ENCODE results near the gene EXTL2.
A peak's percentile ranks its signal among the peaks of the same experiment; 100 is the strongest.

Gene EXTL2

DNA sequence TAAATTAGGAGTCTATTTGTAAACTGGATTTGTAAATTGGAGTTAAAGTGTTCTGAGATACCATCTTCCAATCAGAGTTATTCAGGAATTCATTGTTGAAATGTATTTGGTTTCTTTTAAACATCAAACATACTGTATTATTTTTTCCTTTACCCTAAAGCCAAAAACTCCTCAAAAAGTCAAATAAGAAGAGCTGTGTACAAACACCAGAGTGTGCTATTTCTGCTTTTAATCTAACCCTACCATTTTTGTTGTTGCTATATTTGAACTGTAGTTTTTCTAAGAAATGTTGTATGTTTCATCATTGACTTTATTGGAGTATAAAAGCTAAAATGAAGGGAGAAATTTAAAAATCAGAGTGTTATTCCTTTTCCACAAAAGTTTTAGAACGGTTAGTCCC lies 37.1 kb upstream of the EXTL2 start:
- no peak for DNase-seq (ENCODE audit: low read depth, low spot score)
- Histone ChIP-seq H3K9me3 (ENCODE audit: low read depth, low read length) (no peaks in the 10 kb centered on the region), H3K4me3 (no peak overlapping the region), H3K27ac (peak overlapping the region; percentile 65), H3K36me3 (ENCODE audit: insufficient read depth, low read length) (peaks cover 20% of the 10 kb centered on the region), H3K9ac (ENCODE audit: insufficient read length) (peak overlapping the region; percentile 30)
- no peak for TF ChIP-seq FOXP2 (optimal IDR thresholded peaks at IDR 0.05; ENCODE audit: control extremely low read depth, extremely low read length, insufficient read depth)
- TF ChIP-seq POLR2AphosphoS5 (IDR thresholded peaks at IDR 0.05; ENCODE audit: borderline replicate concordance, low read depth, low read length): no peak
- TF ChIP-seq EZH2 (IDR thresholded peaks at IDR 0.05): no peak

- Histone ChIP-seq H3K9me3 (ENCODE audit: low read depth, low read length) (no peaks in the 10 kb centered on the region), H3K4me3 (no peak overlapping the region; the same call in 1 of the 2 replicates), H3K27ac (peak overlapping the region; percentile 65), H3K9ac (ENCODE audit: insufficient read length) (no peak overlapping the region), H3K36me3 (ENCODE audit: insufficient read depth, low read length) (peaks cover 22% of the 10 kb centered on the region)
- TF ChIP-seq POLR2AphosphoS5 (IDR thresholded peaks at IDR 0.05; ENCODE audit: borderline replicate concordance, low read depth, low read length) (no peak), EZH2 (IDR thresholded peaks at IDR 0.05) (no peak), FOXP2 (optimal IDR thresholded peaks at IDR 0.05; ENCODE audit: control extremely low read depth, extremely low read length, insufficient read depth) (no peak)
- DNase-seq (ENCODE audit: low read depth, low spot score): no peak
Observed at GRCh38 chr1:100930494-100930893, 35.9 kb upstream of the EXTL2 start.

GRCh38 chr1:100928128-100928527 lies 33.5 kb upstream of the EXTL2 start:
- TF ChIP-seq FOXP2 (optimal IDR thresholded peaks at IDR 0.05; ENCODE audit: control extremely low read depth, extremely low read length, insufficient read depth) (no peak), EZH2 (IDR thresholded peaks at IDR 0.05) (no peak), POLR2AphosphoS5 (IDR thresholded peaks at IDR 0.05; ENCODE audit: borderline replicate concordance, low read depth, low read length) (no peak)
- H3K36me3 ChIP-seq (ENCODE audit: insufficient read depth, low read length): peaks cover 31% of the 10 kb centered on the region
- DNase-seq (ENCODE audit: low read depth, low spot score): no peak

GRCh38 chr1:100927276-100927675 lies 32.6 kb upstream of the EXTL2 start:
- no peak overlapping the region for H3K4me3 ChIP-seq
- peaks cover 31% of the 10 kb centered on the region for H3K36me3 ChIP-seq (ENCODE audit: insufficient read depth, low read length)
- H3K9me3 ChIP-seq (ENCODE audit: low read depth, low read length): no peaks in the 10 kb centered on the region
- H3K9ac ChIP-seq (ENCODE audit: insufficient read length): no peak overlapping the region
- no peak overlapping the region for H3K27ac ChIP-seq
- no peak for DNase-seq (ENCODE audit: low read depth, low spot score)
- TF ChIP-seq POLR2AphosphoS5 (IDR thresholded peaks at IDR 0.05; ENCODE audit: borderline replicate concordance, low read depth, low read length) (no peak), FOXP2 (optimal IDR thresholded peaks at IDR 0.05; ENCODE audit: control extremely low read depth, extremely low read length, insufficient read depth) (no peak), EZH2 (IDR thresholded peaks at IDR 0.05) (no peak)

More at GRCh38 chr1:100928128-100928527, 33.5 kb upstream of the EXTL2 start:
- Histone ChIP-seq H3K4me3 (no peak overlapping the region), H3K9ac (ENCODE audit: insufficient read length) (no peak overlapping the region), H3K27ac (no peak overlapping the region), H3K9me3 (ENCODE audit: low read depth, low read length) (no peaks in the 10 kb centered on the region)

GRCh38 chr1:100926240-100926639 lies 31.6 kb upstream of the EXTL2 start:
- Histone ChIP-seq H3K9me3 (ENCODE audit: low read depth, low read length) (no peaks in the 10 kb centered on the region), H3K36me3 (ENCODE audit: insufficient read depth, low read length) (peaks cover 35% of the 10 kb centered on the region), H3K27ac (no peak overlapping the region)

GRCh38 chr1:100924991-100925390 lies 30.3 kb upstream of the EXTL2 start:
- Histone ChIP-seq H3K9me3 (ENCODE audit: low read depth, low read length) (no peaks in the 10 kb centered on the region), H3K27ac (no peak overlapping the region), H3K36me3 (ENCODE audit: insufficient read depth, low read length) (peaks cover 35% of the 10 kb centered on the region), H3K9ac (ENCODE audit: insufficient read length) (no peak overlapping the region), H3K4me3 (no peak overlapping the region)
- DNase-seq (ENCODE audit: low read depth, low spot score): no peak
- TF ChIP-seq FOXP2 (optimal IDR thresholded peaks at IDR 0.05; ENCODE audit: control extremely low read depth, extremely low read length, insufficient read depth) (no peak), EZH2 (IDR thresholded peaks at IDR 0.05) (no peak), POLR2AphosphoS5 (IDR thresholded peaks at IDR 0.05; ENCODE audit: borderline replicate concordance, low read depth, low read length) (no peak)

More at GRCh38 chr1:100926240-100926639, 31.6 kb upstream of the EXTL2 start:
- H3K4me3 ChIP-seq: no peak overlapping the region
- TF ChIP-seq POLR2AphosphoS5 (IDR thresholded peaks at IDR 0.05; ENCODE audit: borderline replicate concordance, low read depth, low read length): no peak
- TF ChIP-seq FOXP2 (optimal IDR thresholded peaks at IDR 0.05; ENCODE audit: control extremely low read depth, extremely low read length, insufficient read depth): no peak
- TF ChIP-seq EZH2 (IDR thresholded peaks at IDR 0.05): no peak
- no peak for DNase-seq (ENCODE audit: low read depth, low spot score)
- H3K9ac ChIP-seq (ENCODE audit: insufficient read length): no peak overlapping the region

- H3K9me3 ChIP-seq (ENCODE audit: low read depth, low read length): no peaks in the 10 kb centered on the region
- H3K27ac ChIP-seq: no peak overlapping the region
- H3K9ac ChIP-seq (ENCODE audit: insufficient read length): no peak overlapping the region
- no peak overlapping the region for H3K4me3 ChIP-seq
- TF ChIP-seq EZH2 (IDR thresholded peaks at IDR 0.05): no peak
- no peak for TF ChIP-seq FOXP2 (optimal IDR thresholded peaks at IDR 0.05; ENCODE audit: control extremely low read depth, extremely low read length, insufficient read depth)
- TF ChIP-seq POLR2AphosphoS5 (IDR thresholded peaks at IDR 0.05; ENCODE audit: borderline replicate concordance, low read depth, low read length): no peak
- H3K36me3 ChIP-seq (ENCODE audit: insufficient read depth, low read length): peaks cover 35% of the 10 kb centered on the region
- no peak for DNase-seq (ENCODE audit: low read depth, low spot score)
Observed at GRCh38 chr1:100924212-100924611, 29.6 kb upstream of the EXTL2 start.

- Histone ChIP-seq H3K36me3 (ENCODE audit: insufficient read depth, low read length) (peaks cover 52% of the 10 kb centered on the region), H3K9me3 (ENCODE audit: low read depth, low read length) (no peaks in the 10 kb centered on the region), H3K9ac (ENCODE audit: insufficient read length) (no peak overlapping the region), H3K27ac (no peak overlapping the region), H3K4me3 (no peak overlapping the region)
- no peak for DNase-seq (ENCODE audit: low read depth, low spot score)
- TF ChIP-seq EZH2 (IDR thresholded peaks at IDR 0.05): no peak
- TF ChIP-seq POLR2AphosphoS5 (IDR thresholded peaks at IDR 0.05; ENCODE audit: borderline replicate concordance, low read depth, low read length): no peak
- no peak for TF ChIP-seq FOXP2 (optimal IDR thresholded peaks at IDR 0.05; ENCODE audit: control extremely low read depth, extremely low read length, insufficient read depth)
Observed at GRCh38 chr1:100921110-100921706, 26.6 kb upstream of the EXTL2 start.

GRCh38 chr1:100912019-100912418 lies 17.4 kb upstream of the EXTL2 start:
- Histone ChIP-seq H3K36me3 (ENCODE audit: insufficient read depth, low read length) (peaks cover 75% of the 10 kb centered on the region), H3K9ac (ENCODE audit: insufficient read length) (no peak overlapping the region), H3K9me3 (ENCODE audit: low read depth, low read length) (no peaks in the 10 kb centered on the region), H3K4me3 (no peak overlapping the region), H3K27ac (no peak overlapping the region)
- DNase-seq (ENCODE audit: low read depth, low spot score): no peak
- TF ChIP-seq FOXP2 (optimal IDR thresholded peaks at IDR 0.05; ENCODE audit: control extremely low read depth, extremely low read length, insufficient read depth) (no peak), POLR2AphosphoS5 (IDR thresholded peaks at IDR 0.05; ENCODE audit: borderline replicate concordance, low read depth, low read length) (no peak), EZH2 (IDR thresholded peaks at IDR 0.05) (no peak)
